Thymus (tissue), 11 donors: ENCODE data around the gene FRAS1. TPM values are rescaled to one million over a fixed set of nuclear protein-coding genes. Genes with fewer than 3 reads are reported as not detected.
"Not testable (repeated sequence)": the region's sequence is repeated elsewhere in the genome, so short reads cannot be mapped to it uniquely, and the experiment has no call there.

Experiments
- DNase-seq, 9 donors: peaks; one replicate each; pipeline ENCODE4 v3.0.0-alpha.2; 2013; ENCODE audit warnings: low spot score in 9 of 9, low read depth in 6 of 9, missing footprints in 1 of 9
- H3K27ac ChIP-seq, 2 donors: one replicate each; pipeline ENCODE4 v1.5.1; 2013; ENCODE audit warnings: control low read depth in 1 of 2, low read depth in 1 of 2, low read length in 1 of 2, mild to moderate bottlenecking in 1 of 2, moderate library complexity in 1 of 2
- H3K27me3 ChIP-seq, 2 donors: one replicate each; pipeline ENCODE4 v1.5.1; 2013; ENCODE audit warnings: low read length in 1 of 2; ENCODE audit not compliant: control insufficient read depth in 2 of 2, insufficient read depth in 1 of 2
- H3K36me3 ChIP-seq, 2 donors: one replicate each; pipeline ENCODE4 v1.5.1; 2013; ENCODE audit warnings: low read length in 1 of 2, mild to moderate bottlenecking in 1 of 2, moderate library complexity in 1 of 2; ENCODE audit not compliant: control insufficient read depth in 2 of 2, insufficient read depth in 2 of 2
- H3K4me1 ChIP-seq, 2 donors: one replicate each; pipeline ENCODE4 v1.5.1; 2013; ENCODE audit warnings: low read length in 2 of 2; ENCODE audit not compliant: control insufficient read depth in 2 of 2, insufficient read depth in 2 of 2
- H3K4me3 ChIP-seq, 2 donors: one replicate each; pipeline ENCODE4 v1.5.1; 2013; ENCODE audit warnings: low read length in 2 of 2, control low read depth in 1 of 2, mild to moderate bottlenecking in 1 of 2
- H3K9me3 ChIP-seq, 2 donors: one replicate each; pipeline ENCODE4 v1.5.1; 2013; ENCODE audit warnings: low read length in 1 of 2, mild to moderate bottlenecking in 1 of 2; ENCODE audit not compliant: control insufficient read depth in 2 of 2, insufficient read depth in 1 of 2
- WGBS: extraction: QIAGEN DNeasy Blood & Tissue Kit; methylation state at CpG from one replicate; pipeline ENCODE4 v1.1.7; 2013; 5-methylcytosine and 5-hydroxymethylcytosine counted together
- polyA plus RNA-seq: library from polyadenylated mRNA; stranded (reverse); fragments of 200-250 nt; gene quantifications from one replicate; pipeline ENCODE4 v1.2.3, GENCODE V29; 2013
- total RNA-seq: library from RNA; stranded (reverse); fragments of 120-200 nt; gene quantifications from one replicate; pipeline ENCODE4 v1.2.4, GENCODE V29; 2013
- donor health status: healthy.

Gene FRAS1
- total and polyA plus RNA-seq, 2 donors, result 1.0 to 1.6 TPM

DNA sequence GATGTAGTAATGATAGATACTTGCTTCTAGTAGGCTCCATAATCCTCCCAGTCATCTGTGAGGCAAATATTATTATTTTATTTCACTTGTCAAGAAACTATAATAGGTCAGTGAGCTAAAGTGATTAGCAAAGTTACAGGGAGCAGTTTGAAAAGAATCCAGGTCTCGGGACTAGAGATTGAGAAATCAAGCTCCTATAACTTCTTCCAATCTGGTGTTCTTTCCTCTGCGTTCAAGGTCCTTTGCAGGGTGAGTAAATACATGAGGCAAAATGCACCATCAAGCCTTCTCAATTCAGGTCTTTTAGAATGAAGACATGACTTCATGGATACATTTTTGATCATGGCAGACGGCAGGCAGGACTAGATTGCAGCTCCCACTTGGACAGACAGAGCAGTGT, 150.4 kb downstream of the FRAS1 start:
- H3K27me3 ChIP-seq, result no peaks in the 10 kb centered on the region
- 96% methylated on average over 3 of the region's 3 CpGs for WGBS
- H3K27ac ChIP-seq, result no peak overlapping the region
- H3K9me3 ChIP-seq, result no peaks in the 10 kb centered on the region
- DNase-seq, result no peak
- H3K36me3 ChIP-seq, result no peaks in the 10 kb centered on the region
- no peak overlapping the region for H3K4me3 ChIP-seq
- peaks cover 0 to 9% of the 10 kb centered on the region in 2 donors for H3K4me1 ChIP-seq

DNA sequence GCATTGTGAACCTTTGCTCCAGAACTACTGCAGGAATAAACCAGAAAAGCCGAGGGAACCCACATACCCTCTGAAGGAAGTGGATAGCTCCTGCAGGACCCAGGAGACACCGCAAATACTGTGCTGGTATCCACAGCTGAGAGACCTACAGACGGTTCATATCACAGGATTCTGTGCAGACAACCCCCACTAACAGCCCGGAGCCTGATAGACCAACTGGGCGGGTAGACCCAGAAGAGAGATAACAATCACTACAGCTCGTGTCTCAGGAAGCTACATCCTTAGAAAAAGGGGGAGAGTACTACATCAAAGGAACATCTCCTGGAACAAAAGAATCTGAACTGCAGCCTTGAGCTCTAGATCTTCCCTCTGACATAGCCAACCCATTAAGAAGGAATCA, 150.8 kb downstream of the FRAS1 start:
- H3K36me3 ChIP-seq, result no peaks in the 10 kb centered on the region
- H3K4me1 ChIP-seq, result peaks cover 0 to 9% of the 10 kb centered on the region in 2 donors
- H3K9me3 ChIP-seq, result no peaks in the 10 kb centered on the region
- H3K27ac ChIP-seq, result no peak overlapping the region
- H3K27me3 ChIP-seq, result no peaks in the 10 kb centered on the region
- no peak overlapping the region for H3K4me3 ChIP-seq
- no peak for DNase-seq
- 80% methylated on average over 6 of the region's 6 CpGs for WGBS

DNA sequence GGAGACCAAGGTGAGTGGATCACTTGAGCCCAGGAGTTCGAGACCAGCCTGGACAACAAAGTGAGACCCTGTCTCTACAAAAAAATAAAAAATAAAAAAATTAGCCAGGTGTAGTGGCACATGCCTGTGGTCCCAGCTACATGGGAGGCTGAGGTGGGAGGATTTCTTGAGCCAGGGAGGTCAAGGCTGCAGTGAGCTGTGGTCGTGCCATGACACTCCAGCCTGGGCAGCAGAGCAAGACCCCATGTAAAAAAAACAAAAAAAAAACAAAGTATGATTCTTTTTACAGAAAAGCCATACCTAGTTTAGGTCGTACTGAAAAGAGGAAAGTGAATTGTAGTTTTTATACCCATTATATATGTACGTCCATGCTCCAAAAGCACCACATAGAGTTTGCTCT, 151.8 kb downstream of the FRAS1 start:
- DNase-seq, H3K36me3 ChIP-seq, H3K27me3 ChIP-seq, H3K9me3 ChIP-seq, H3K4me1 ChIP-seq, H3K4me3 ChIP-seq, H3K27ac ChIP-seq: not testable (repeated sequence)
- WGBS, result 89% methylated on average over 4 of the region's 4 CpGs

DNA sequence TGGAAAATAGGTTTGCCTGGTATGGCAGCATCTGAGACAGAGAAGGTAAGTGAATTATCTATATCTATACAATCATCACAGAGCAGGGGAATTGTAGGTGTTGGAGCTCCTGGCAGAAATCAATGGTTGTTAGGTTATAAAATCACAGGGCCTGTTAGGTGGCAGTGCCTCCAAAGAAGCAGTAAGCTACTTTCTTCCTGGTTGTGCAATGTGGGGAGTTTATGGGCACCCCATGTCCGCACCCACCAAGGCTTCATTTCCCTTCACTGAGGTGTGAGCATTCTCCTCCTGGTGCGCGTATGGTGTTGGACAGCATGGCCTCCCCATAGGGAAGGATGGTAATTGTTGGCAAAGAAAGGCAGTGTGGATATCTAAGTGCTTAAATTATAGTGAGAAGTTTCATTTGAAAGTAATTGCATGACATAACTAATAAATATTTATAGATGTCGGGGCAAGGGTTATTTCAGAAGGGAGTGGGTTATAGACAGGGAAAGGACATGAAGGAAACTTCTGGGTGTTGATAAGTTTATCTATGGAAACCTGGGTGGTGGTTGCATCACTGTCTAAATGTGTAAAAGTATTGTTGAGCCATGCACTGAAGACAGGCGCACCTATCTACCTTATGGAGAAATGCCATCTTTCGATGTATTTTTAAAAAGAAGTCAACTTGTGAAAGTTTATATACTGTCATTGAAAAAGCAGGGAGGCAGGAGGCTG, 153.7 kb downstream of the FRAS1 start:
- H3K27ac ChIP-seq, result no peak overlapping the region
- 96% methylated on average over 6 of the region's 6 CpGs for WGBS
- DNase-seq, result no peak
- H3K9me3 ChIP-seq, result no peaks in the 10 kb centered on the region
- no peaks in the 10 kb centered on the region for H3K36me3 ChIP-seq
- H3K4me1 ChIP-seq, result peaks cover 0 to 5% of the 10 kb centered on the region in 2 donors
- no peaks in the 10 kb centered on the region for H3K27me3 ChIP-seq
- no peak overlapping the region for H3K4me3 ChIP-seq

DNA sequence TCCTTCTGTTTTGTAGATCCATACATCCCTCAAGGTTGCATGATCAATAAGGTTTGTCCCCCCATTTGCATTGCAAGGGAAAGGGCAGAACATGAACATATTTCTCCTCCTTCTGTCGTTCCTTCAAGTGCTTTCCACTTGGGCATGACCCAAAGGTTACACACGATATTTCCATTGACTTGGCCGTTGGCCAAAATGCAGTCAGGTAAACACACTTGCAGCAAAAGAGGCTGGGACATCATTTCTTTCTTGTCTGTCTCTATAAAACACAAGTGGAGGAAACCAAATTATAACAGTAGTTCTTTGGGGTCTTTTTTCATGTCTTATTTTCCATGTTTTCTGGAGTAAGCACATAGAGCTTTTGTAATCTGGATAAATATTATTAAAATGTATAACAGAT, 156.1 kb downstream of the FRAS1 start:
- DNase-seq, result no peak
- Histone ChIP-seq H3K27me3 (no peaks in the 10 kb centered on the region), H3K4me3 (no peak overlapping the region), H3K9me3 (no peaks in the 10 kb centered on the region), H3K36me3 (no peaks in the 10 kb centered on the region), H3K27ac (no peak overlapping the region), H3K4me1 (no peaks in the 10 kb centered on the region)
- WGBS, result 85% methylated on average over 3 of the region's 3 CpGs

DNA sequence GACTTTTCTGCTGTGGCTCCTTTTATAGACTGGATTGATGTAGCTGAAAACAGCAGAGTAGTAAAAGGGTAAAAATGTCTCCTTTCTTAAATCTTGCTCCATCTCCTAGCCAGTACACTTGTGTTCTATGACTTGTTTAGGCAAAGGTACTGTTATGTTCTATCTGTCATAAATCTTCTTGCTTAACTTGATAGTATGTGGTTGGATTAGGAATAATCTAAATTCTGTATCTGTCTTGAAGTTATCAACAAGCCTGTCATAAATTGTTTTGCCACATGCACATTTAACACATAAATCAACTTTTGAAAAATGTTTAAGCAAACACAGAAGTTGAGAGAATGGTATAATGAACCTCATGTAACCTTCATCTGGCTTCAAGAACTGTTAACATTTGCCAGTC, 157.0 kb downstream of the FRAS1 start:
- no peak for DNase-seq
- H3K27me3 ChIP-seq, result no peaks in the 10 kb centered on the region
- no peaks in the 10 kb centered on the region for H3K4me1 ChIP-seq
- H3K4me3 ChIP-seq, result no peak overlapping the region
- no peaks in the 10 kb centered on the region for H3K9me3 ChIP-seq
- H3K27ac ChIP-seq, result no peak overlapping the region
- H3K36me3 ChIP-seq, result no peaks in the 10 kb centered on the region

DNA sequence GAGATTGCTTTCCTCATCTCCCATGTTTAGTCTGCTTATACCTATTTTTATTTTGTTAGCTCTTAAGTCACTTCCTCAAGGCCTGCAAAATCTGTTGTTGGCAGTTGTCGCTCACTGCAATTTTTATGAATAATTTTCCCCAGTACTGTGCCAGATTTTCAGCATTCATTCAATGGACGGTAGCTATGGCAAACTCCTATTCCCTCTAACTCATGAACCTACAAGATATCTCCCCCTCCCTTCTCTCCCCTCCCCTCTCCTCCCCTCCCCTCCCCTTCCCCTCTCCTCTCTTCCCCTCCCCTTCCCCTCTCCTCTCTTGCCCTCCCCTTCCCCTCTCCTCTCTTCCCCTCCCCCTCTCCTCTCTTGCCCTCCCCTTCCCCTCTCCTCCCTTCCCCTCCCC, 160.4 kb downstream of the FRAS1 start:
- no peak overlapping the region for H3K4me3 ChIP-seq
- H3K36me3 ChIP-seq, result no peaks in the 10 kb centered on the region
- H3K27me3 ChIP-seq, result no peaks in the 10 kb centered on the region
- WGBS, result 96% methylated on average over 2 of the region's 2 CpGs
- DNase-seq, result no peak
- no peak overlapping the region for H3K27ac ChIP-seq
- H3K9me3 ChIP-seq, result peaks cover 0 to 2% of the 10 kb centered on the region in 2 donors
- H3K4me1 ChIP-seq, result peaks cover 0 to 7% of the 10 kb centered on the region in 2 donors

DNA sequence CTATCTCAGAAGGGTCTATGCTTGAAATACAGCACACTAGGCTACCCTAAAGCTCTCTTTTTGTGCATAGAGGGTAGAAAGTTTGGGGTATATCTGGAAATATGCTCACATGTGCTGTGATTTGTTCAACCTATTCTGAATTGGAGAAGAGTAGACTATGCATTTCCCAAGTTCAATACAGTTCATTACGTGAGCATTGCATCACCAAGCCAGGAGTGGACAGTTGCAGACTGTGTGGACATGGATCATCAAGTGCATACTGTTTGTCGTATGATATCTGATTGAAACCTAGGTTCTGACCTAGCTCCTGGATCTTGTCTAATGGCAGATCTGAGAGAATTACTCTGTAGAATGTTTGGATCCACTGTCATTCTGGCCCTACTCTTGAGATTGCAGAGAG, 161.1 kb downstream of the FRAS1 start:
- H3K9me3 ChIP-seq, result peaks cover 0 to 2% of the 10 kb centered on the region in 2 donors
- H3K36me3 ChIP-seq, result no peaks in the 10 kb centered on the region
- no peaks in the 10 kb centered on the region for H3K27me3 ChIP-seq
- H3K4me3 ChIP-seq, result no peak overlapping the region
- no peak for DNase-seq
- peaks cover 0 to 14% of the 10 kb centered on the region in 2 donors for H3K4me1 ChIP-seq
- H3K27ac ChIP-seq, result no peak overlapping the region
- WGBS, result 95% methylated on average over 2 of the region's 2 CpGs

DNA sequence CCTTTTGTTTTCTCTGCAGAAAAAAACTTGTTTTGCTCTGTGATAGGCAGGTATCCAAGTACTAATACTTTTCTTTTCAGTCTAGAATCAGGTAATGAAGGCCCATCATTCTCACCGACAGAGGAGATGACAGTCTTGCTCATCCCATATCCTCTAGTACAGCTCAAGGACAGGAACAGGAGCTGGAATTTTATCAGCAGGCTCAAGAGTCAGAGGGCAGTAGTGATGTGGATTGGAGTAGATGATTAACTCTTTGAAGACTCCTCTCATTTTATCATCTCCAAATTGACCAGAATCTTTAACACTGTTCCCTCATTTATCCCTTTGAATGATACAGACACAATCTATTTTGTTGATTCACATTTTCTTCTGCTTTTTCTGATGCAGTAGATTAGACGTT, 162.7 kb downstream of the FRAS1 start:
- Histone ChIP-seq H3K4me3 (no peak overlapping the region), H3K4me1 (peaks cover 0 to 14% of the 10 kb centered on the region in 2 donors), H3K36me3 (no peaks in the 10 kb centered on the region), H3K9me3 (peaks cover 0 to 2% of the 10 kb centered on the region in 2 donors), H3K27me3 (no peaks in the 10 kb centered on the region), H3K27ac (no peak overlapping the region)
- DNase-seq, result no peak
- 90% methylated on average over 2 of the region's 2 CpGs for WGBS
